DMS 273 (cell line): ENCODE data around the gene RTF2.

ENCODE experiments used
- DNase-seq: peaks from one replicate; lab custom pipeline; 2025; ENCODE audit not compliant: unreplicated experiment; lab: John Stamatoyannopoulos, UW

The RTF2 gene

DNA sequence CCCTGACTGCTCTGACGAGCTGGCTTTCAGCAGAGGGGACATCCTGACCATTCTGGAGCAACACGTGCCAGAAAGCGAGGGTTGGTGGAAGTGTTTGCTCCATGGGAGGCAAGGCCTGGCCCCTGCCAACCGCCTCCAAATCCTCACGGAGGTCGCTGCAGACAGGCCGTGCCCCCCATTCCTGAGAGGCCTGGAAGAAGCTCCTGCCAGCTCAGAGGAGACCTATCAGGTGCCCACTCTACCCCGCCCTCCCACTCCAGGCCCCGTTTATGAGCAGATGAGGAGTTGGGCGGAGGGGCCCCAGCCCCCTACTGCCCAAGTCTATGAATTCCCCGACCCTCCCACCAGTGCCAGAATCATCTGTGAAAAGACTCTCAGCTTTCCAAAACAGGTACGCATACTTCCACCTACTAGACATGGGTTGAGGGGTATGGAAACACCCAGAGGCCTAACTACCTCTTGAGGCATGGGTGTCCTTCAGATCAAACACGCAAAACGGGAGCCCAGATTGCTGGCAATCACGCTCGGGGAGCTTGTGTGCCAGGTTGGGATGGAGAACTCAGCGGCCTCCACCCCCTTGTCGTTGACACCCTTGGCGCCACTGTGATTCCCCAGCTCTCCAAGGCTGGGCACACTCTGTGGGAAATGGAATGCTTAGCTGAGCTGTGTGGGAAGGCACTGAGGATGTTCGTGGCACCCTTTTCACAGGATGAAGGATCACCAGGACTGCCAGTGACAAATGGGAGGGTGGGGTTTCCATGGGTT lies 31.0 kb upstream of the RTF2 start:
- no peak for DNase-seq

DNA sequence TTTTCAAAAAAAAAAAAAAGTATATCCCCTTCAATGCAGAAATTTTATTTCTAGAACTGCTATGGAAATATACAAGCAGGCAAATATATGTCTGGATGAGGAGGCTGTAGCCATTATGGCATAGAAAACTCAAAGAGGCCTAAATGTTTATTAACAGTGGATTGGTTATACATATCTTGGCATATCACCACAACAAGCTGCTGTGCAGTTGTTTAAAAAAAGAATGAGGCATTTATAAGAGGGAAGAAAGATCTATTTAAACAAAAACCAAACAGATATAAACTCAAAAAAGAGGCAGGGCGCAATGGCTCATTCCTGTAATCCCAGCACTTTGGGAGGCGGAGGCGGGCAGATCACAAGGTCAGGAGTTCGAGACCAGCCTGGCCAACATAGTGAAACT lies 30.1 kb upstream of the RTF2 start:
- DNase-seq: no peak

DNA sequence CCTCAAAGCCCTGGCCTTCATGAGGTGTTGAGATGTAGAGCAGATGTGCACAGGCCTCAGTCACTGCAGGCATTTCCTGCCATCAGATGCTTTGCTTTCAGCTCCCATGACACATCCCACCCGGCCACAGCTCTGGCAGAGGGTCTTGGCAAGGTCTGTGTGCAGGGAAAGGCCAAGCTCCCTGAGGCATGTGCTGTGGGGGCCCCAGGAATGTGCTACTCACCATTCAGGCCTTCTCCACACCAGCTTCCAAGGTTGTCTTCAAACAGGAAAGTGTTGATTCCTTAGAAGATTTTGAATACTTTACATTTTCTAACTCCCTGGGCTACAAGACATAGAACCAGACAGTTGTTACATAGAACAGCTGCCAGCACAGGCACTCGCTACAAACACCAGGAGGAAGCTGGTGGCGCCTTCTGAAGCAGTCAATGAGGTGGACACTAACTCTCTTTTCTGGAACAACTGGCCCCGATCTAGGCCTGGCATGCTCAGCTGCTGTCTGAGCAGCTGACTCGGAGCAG lies 28.6 kb upstream of the RTF2 start:
- DNase-seq: no peak

DNA sequence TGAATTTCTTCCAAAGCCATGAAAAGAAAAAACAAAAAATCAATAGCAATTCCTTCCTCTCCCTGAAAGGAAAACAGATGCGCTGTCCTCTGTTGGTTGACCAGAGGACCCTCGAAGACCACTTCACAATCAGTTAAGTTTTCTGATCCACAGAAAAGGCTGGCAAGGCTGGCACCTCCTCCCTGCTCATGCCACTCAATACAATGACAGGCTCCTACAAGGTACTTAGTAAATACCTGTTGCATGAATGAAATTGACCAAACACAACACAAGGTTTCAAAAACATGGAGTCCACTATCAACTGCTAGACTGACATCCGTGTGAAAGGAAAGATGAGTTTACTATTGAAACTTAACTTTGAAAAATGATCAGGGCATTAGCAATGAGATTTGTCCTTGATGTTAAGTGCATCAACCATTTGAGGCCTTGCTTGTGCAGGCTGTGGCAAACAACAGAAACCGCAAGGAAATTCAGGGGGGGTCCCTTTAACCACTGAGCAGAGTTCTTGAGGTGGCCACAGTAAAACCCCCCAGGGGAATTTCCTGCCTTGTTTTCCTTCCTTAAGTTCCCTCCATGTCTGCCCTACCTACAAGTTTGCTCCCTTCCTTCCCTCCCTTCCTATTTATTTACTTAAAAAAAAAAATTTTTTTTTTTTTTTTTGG lies 27.9 kb upstream of the RTF2 start:
- no peak for DNase-seq

DNA sequence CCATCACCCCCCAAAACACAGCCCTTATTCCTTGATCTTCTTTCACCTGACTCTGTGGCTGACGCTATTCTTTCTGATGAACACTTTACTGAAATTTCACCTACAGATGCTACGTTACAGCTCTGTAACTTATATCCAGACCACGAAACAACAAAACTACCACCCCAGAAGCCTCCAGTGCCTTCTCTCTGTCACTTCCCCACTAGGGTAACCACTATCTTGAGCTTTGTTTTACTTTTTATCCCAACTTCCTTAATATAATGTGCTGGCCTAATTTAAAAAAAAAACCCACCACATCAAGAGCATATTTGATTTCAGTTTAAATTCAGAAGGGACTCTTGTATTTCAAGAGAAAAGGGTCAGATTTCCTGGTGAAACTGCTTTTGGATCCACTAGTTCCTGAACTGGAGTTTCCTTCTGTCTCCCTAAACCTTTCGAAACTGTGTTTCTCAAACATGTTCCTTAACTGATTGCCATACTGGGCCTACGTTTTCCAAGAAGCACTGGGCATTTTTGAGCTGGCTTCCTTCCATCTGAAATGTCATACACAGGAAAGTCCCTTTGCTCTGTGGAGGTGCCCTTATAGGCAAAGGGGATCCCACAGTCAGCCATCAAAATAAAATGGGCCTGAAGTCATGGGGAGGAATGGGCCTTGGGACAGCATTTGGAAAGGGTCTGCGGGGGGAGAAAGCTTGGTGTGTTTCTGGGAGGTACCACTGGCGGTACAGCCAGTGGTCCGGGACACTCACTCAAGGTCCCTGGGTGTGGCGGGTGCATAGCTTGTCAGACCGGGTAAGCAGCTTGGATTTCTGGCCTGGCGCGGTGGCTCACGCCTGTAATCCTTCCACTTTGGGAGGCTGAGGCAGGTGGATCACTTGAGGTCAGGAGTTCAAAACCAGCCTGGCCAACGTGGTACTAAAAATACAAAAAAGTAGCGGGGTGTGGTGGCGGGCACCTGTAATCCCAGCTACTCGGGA lies 25.8 kb upstream of the RTF2 start:
- DNase-seq: no peak

DNA sequence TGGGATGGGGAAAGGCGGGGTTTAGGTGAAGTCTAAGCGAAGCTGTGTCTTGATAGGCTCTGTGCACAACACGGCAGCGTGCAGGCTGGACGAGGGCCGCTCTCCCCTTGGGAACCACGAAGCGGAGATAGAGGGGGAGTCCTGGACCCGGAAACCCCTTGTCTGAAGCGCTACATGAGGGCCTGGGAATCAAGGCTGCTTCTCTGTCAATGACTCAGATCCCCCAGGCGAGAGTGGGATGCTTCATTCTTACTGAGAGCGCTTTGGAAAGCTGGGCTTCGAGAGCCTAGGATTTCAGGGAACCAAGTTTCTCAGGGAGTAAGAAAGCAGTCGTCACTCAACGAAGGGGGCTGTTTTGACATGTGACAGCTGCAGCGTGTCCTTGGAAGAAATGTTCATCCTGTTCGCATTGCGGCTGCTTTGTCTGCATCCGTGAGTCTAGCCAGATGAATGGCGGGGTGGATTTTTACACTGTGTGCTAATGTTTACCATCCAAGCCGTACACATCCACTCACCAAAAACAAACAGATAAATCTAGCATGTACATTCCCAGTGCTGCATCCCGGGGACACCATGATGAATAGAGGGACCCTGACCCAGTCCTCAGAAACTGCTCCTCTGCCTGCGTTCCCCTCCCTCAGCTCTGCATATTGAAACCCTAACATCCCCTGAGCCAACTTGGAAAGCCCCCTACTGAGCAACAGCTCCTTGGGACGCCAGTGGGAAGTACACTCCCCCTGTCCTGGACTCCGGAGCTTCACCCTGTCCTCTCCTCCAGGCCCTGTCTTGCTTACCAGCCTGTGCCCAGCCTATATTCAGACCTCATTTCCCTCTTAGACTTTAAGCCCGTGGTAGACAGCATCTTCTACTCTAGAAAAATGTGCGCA lies 24.5 kb upstream of the RTF2 start:
- no peak for DNase-seq

DNA sequence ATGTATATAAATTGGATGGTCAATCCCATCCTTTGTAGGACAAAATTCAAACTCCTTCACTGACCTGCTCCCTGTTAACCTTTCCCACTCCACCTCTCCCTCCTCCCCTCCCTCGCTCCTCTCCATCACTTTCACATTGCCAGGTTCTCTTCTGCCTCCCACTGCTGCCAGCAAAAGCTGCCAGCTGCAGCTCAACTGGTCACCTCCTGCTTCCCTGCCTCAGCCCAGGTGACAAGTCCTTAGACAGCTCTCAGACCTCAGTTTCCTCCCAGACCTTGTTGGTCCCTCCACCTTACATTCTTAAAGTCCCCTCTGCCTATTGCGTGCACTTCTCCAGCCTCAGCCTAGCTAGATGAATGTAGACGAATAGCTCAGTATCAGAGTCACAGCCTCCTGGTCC lies 23.3 kb upstream of the RTF2 start:
- no peak for DNase-seq

DNA sequence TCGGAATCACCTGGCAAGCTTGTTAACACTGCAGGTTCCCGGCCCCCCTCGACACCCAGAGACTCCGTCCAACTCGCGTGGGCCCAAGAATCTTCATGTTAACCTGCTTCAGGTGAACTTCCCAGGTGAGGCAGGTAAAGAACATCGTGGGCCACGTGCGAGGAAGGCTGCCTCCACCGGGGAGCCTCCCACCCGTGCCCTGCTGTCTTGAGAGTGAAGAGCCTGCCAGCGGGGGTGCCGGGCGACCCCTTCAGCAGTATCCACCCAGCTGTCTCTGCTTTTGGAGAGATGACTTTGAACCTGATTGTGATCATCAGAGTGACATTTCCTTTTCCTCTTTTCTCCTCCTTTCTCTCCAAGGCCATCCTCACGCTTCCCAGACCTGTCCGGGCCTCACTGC lies 22.9 kb upstream of the RTF2 start:
- DNase-seq: no peak

DNA sequence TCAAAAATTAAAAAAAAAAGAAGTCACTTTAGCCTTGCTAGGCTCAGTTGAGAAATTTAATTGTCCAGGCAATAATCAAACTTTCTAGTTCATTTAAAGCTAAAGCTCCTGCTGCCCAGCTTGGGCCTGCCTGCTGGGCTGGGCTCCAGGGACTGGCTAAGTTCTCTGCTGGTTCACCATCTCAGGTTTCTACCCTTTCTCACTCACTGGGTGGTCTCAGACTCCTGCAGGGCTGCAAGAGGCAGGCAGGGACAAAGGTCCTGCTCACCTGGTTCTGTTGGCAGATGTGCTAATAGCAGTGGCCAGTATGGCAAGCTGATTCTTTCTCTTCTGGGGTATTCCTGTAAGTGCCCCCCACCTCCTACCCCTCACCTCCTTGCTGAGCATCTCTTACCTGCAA lies 21.2 kb upstream of the RTF2 start:
- DNase-seq: no peak

DNA sequence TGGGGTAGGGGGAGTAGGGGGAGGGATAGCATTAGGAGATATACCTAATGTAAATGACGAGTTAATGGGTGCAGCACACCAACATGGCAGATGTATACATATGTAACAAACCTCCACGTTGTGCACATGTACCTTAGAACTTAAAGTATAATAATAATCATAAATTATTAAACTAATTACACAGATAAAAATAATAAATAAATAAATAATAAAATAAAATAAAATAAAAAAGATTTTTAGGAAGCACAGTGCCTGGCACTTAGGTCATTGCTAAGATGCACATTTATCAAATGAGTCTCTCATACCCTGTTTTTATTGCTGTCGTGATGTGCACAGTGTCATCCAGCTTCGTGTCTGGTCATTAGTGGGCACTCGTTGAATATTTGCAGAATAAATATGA lies 19.0 kb upstream of the RTF2 start:
- no peak for DNase-seq

DNA sequence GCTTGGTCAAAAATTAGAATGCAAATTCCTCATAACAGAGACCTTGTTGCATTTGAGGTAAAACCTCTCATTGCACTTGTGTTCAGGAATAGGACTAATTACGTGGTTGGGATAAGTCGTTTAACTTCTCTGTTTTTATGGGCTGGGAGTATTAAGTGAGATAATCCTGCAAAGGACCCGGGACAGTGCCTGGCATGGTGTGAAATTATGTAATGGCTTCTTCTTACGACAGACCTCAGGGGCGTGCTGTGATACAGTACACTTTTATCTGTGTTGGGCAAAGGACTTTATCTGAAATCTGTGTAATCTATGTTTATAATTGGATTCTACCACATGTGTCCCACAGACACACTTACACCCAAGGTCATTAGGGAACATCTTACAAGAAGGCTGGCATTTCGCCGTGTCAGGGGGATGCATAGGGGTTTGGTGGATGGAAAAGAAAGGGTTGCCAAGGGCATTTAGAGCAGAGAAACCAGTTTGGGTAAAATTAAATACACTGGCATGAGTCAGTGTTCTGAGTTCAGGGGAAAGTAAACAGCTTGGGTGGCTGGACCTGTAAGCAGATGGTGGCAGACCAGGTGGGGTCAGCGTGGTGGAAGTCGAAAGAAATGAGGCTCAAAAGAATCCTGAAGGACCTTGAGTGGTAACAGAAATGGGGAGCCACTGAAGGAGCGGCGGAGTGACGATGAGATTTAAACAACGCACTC lies 17.2 kb upstream of the RTF2 start:
- DNase-seq: no peak

DNA sequence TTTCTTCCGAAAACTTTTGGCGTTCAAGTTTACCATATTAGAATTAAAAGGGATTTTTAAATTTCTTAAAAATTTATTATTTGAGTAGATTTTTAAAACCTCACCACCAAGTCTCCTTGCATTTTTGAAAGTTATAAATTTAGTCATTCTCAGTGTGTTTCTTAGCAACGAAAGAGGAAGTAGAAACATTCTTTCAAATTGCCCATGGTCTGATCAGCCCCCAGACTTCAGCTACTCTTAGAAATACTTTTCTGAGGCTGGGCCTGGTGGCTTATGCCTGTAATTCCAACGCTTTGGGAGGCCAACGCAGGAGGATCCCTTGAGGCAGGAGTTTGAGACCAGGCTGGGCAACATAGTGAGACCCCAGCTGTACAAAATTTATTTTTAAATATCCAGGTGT lies 15.1 kb upstream of the RTF2 start:
- DNase-seq: no peak

DNA sequence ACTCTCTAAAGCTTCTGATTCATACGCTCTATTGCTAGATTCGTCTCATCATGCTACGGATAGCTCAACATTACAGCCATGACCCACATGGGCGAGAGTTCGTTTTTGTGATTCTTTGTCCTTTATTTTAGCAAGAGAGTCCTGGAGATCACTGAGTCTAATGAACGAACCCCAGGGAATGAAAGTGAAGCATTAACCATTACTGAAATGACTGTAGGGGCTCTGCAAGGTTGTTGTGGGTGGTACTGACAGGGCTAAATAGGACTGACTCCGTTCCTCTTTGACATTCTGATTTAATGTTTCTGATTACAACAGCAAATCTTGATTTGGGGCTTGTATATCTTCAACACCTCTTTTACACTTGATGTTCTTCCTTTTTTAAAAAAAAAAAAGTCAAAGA lies 13.7 kb upstream of the RTF2 start:
- DNase-seq: no peak

DNA sequence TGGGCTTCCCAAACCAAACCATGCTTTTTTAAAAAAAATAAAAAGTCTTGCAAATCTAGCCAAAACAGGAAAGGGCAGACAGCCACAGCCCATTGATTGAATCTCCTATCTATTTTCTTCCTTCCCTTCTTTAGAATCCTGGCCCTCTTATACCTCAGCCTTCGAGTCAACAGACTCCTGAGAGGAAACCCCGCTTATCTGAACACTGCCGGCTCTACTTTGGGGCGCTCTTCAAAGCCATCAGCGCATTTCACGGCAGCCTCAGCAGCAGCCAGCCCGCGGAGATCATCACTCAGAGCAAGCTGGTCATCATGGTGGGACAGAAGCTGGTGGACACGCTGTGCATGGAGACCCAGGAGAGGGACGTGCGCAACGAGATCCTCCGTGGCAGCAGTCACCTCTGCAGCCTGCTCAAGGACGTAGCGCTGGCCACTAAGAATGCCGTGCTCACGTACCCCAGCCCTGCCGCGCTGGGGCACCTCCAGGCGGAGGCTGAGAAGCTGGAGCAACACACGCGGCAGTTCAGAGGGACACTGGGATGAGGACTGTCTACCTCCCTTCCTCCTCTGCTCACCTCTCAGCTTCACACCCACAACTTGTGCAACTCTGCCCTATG lies 10.1 kb upstream of the RTF2 start:
- DNase-seq: no peak

DNA sequence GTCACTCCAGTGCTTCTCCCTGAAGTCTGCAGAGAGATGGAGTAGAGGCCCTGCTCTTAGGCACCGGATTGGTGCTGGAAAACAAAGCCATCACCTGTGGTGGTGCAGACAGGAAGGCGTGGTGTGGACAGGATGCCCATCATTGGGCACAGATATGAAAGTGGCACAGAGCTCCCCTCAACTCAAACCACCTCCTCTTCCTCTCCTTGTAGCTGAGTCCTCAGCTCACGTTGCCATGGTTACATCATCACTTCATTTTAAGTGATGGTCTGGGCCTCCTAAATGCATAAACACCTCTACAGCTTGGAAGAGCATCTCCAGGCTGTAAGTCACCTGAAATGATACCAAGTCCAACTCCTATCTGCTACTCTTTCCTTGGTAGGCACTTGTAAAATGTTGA lies 8.0 kb upstream of the RTF2 start:
- no peak for DNase-seq

DNA sequence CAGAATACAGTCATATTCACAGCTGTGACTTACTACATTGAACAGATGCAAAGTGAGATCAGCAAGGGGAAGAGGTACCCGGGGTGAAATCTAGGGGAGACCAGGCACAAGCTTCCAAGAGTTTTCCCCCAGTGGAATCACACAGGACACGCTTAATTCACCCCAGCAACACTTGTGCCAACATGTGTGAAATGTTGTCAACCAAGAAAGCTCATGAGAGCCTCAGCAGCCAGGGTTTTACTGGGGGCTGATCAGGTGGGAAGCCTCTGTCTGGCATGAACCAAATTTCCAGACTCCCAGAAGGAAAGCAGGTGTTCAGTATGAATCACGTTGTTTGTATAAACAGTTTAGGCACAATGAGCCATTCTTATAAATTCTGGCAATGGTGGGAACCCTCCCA lies 6.9 kb upstream of the RTF2 start:
- DNase-seq: no peak

DNA sequence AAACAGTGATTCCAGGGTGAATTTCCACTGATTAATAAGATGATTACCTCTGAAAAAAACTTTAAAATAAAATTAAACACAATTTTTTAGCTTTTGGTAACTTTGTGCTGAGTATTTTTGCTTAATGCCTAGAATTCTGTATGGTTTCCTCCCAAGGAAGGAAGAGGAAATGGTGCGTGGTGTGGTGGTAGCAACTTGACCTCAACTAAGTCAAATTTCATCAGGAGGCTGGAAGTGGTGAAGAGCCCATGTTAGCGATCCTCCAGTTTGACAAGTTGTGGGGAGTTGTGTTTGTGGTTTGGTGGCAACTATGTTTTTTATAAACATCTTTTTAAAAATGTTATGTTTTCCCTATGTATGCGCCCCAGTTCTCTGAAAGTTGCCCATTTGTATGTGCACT lies 5.0 kb upstream of the RTF2 start:
- no peak for DNase-seq

DNA sequence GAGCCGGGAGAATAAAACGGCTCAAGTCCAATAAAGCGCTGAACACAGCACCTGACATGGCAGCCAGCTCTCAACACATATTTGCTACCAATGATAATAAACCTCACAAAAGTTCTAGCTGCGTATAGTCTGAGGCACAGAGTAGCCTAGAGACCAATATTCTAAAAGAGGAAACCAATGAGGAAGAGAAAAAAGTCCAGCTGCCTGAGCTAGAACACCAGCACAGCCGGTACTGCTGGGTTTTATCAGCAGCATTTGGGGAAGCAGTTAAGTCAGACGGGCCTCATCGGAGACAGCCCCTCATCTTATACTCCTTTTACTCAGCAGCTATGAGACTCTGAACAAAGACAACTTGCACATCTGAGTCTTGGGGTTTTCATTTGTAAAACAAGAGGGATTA lies 2.4 kb upstream of the RTF2 start:
- DNase-seq: no peak

DNA sequence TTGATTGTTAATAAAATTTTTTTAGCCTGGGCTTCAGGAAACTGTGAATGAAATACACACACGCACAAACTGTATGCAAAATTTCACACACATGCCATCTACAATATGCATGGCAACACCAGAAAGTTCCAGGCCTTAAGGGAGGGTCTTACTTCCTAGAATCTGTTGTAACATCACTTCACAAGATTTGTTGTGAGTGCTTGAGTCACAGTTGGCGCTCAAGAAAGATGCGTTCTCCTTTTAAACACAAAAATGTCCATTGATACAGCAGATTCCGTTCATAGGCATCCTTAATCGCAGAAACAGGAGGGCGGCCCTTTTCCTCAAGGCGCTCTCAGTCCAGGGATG lies 485 bp upstream of the RTF2 start:
- DNase-seq: no peak

DNA sequence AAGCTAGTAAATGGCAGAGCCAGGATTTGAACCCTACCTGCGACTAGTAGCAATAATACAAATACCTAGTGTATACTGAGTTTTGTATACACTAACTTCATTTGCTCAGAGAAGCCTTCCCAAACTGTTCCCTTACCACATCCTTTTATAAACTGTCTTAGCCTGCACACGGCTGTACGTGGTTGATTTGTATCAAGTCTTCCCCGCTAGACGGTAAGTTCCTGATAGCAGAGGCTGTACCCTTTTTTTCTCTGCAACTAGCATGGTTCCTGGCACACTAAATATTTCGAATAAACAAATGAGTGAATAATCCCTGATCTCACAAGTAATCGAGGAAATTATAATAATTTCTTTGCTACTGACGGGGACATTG lies 636 bp downstream of the RTF2 start:
- DNase-seq: no peak
